ENCODE results near the gene IL18R1. TPM values are rescaled to one million over a fixed set of nuclear protein-coding genes. Genes with fewer than 3 reads are reported as not detected.

The IL18R1 gene
- total RNA-seq, 4 donors from 2014 or later = 1.3 to 10.4 (median 4.6) TPM

DNA sequence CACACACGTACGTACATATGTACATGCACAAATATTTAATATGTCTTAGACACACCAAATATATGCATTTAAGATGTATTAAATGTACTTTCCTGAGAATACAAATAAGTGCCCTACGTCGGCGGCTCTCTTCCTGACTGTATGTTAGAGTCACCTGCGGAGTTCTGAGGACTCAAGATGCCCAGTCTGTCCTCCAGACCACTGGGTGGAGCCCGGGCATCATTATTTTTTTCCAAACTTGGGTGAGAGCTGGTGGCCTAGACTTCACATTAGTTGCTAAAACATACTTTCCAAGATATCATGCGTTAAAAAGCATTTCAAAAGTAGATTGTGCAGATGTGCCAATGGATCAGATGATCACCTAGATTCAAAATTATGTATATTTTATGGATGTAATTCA is 2.9 kb downstream of the IL18R1 start:
- no peak overlapping the region for H3K4me3 ChIP-seq
- no peaks in the 10 kb centered on the region for H3K27me3 ChIP-seq
- DNase-seq = no peak
- no peak overlapping the region for H3K27ac ChIP-seq
- no peaks in the 10 kb centered on the region for H3K36me3 ChIP-seq
- intact Hi-C loops (cut with DNase I; ENCODE audit: low total_unique reads) = no loop called here
- no peaks in the 10 kb centered on the region for H3K9me3 ChIP-seq
- TF ChIP-seq POLR2A (IDR thresholded peaks at IDR 0.05) = no peak
- TF ChIP-seq, protein P1, sequence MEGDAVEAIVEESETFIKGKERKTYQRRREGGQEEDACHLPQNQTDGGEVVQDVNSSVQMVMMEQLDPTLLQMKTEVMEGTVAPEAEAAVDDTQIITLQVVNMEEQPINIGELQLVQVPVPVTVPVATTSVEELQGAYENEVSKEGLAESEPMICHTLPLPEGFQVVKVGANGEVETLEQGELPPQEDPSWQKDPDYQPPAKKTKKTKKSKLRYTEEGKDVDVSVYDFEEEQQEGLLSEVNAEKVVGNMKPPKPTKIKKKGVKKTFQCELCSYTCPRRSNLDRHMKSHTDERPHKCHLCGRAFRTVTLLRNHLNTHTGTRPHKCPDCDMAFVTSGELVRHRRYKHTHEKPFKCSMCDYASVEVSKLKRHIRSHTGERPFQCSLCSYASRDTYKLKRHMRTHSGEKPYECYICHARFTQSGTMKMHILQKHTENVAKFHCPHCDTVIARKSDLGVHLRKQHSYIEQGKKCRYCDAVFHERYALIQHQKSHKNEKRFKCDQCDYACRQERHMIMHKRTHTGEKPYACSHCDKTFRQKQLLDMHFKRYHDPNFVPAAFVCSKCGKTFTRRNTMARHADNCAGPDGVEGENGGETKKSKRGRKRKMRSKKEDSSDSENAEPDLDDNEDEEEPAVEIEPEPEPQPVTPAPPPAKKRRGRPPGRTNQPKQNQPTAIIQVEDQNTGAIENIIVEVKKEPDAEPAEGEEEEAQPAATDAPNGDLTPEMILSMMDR (IDR thresholded peaks at IDR 0.05) = no peak
- no peaks in the 10 kb centered on the region for H3K4me1 ChIP-seq

DNA sequence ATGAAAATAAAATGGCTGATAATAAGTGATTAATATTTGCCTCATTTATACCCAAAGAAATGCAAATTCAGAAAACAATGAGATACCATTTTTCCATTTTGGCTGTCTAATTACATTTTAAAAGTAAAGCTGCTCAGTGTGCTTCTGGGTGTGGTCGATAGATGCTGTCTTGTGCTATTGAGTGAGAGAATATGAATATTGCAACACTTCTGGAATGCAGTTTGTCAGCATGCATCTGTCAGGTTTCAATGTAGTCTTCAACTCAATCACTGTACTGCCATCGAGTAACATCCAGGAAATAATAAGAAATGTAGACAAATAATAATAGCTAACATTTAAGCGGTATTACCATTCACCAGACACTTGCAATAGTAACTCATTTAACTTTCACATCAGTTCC is 3.9 kb downstream of the IL18R1 start:
- Histone ChIP-seq H3K36me3 (no peaks in the 10 kb centered on the region), H3K4me1 (no peaks in the 10 kb centered on the region), H3K27ac (no peak overlapping the region), H3K27me3 (no peaks in the 10 kb centered on the region), H3K9me3 (no peaks in the 10 kb centered on the region), H3K4me3 (no peak overlapping the region)
- no peak for TF ChIP-seq POLR2A (IDR thresholded peaks at IDR 0.05)
- TF ChIP-seq, protein P1 (IDR thresholded peaks at IDR 0.05) = no peak
- intact Hi-C loops (cut with DNase I; ENCODE audit: low total_unique reads) = no loop called here
- no peak for DNase-seq

DNA sequence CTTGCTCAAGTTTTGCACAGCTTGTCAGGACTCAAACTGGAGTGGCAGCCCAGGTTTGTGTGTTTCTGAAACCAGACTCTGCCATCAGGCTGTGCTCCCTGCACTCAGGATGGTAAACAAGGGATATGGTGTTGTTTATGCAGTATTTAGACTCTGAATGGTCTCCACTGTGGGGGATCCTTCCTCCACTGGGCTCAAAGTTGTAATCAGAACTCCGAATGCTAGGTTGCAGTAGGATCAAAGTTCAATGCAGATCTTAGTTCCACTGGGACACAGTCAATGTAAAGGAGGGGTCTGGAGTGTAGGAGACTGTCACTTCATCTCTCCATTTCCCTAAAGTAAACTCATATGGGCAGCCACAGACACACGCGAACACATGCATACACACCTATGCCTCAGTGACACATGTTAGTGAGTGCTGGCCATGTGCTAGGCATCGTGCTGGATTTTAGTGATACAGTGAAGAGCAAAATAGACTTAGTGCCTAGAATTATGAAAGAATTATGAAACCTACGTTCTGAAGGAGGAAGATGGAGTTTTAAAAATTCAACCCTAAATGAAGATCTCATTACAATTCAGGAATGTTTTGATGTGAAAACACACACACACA is 6.1 kb downstream of the IL18R1 start:
- Histone ChIP-seq H3K36me3 (no peaks in the 10 kb centered on the region), H3K4me1 (no peaks in the 10 kb centered on the region), H3K27me3 (no peaks in the 10 kb centered on the region), H3K4me3 (no peak overlapping the region), H3K9me3 (no peaks in the 10 kb centered on the region), H3K27ac (no peak overlapping the region)
- intact Hi-C loops (cut with DNase I; ENCODE audit: low total_unique reads) = no loop called here
- TF ChIP-seq, protein P1 (IDR thresholded peaks at IDR 0.05) = no peak
- TF ChIP-seq POLR2A (IDR thresholded peaks at IDR 0.05) = no peak
- DNase-seq = no peak

DNA sequence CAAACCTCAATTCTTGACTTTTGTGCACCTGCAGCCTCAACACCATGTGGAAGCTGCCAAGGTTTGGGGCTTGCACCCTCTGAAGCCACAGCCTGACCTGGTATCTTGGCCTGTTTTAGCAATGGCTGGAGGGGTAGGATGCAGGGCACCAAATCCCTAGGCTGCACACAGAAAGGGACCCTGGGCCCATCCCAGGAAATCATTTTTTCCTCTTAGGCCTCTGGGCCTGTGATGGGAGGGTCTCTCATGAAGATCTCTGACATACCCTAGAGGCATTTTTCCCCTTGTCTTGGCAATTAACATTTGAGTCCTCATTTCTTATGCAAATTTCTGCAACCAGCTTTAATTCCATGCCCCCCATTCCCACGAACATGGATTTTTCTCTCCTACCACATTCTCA is 10.2 kb downstream of the IL18R1 start:
- intact Hi-C loops (cut with DNase I; ENCODE audit: low total_unique reads) = no loop called here
- H3K36me3 ChIP-seq = no peaks in the 10 kb centered on the region
- no peak overlapping the region for H3K4me3 ChIP-seq
- H3K27me3 ChIP-seq = no peaks in the 10 kb centered on the region
- DNase-seq = no peak
- no peak overlapping the region for H3K27ac ChIP-seq
- H3K9me3 ChIP-seq = no peaks in the 10 kb centered on the region
- TF ChIP-seq, protein P1 (IDR thresholded peaks at IDR 0.05) = no peak
- TF ChIP-seq POLR2A (IDR thresholded peaks at IDR 0.05) = no peak
- H3K4me1 ChIP-seq = no peaks in the 10 kb centered on the region

DNA sequence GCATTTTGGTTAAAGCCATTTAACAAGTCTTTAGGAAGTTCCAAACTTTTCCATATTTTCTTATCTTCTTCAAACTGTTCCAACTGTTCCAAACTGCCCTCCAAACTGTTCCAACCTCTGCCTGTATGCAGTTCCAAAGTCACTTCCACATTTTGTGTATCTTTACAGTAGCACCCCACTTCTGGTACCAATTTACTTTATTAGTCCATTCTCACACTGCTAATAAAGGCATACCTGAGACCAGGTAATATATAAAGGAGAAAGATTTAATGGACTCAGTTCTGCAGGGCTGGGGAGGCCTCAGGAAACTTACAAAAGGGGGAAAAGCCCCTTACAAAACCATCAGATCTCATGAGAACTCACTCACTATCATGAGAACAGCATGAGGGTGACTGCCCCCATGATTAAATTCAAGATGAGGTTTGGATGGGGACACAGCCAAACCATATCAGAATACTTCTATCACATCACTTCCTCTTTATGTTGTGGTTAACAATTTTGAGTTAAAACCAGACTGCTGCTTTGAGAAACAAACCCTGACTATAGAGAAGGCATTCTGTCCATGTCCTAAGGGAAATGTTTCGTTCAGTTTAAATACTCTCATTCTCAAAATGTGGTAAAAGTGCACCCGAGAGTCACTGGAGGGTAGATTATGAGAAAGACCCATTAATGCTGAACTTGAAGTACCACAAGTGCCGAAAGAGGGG is 11.0 kb downstream of the IL18R1 start:
- Histone ChIP-seq H3K9me3 (no peaks in the 10 kb centered on the region), H3K4me3 (no peak overlapping the region), H3K36me3 (no peaks in the 10 kb centered on the region), H3K4me1 (no peaks in the 10 kb centered on the region), H3K27ac (no peak overlapping the region), H3K27me3 (no peaks in the 10 kb centered on the region)
- intact Hi-C loops (cut with DNase I; ENCODE audit: low total_unique reads) = no loop called here
- DNase-seq = no peak
- TF ChIP-seq POLR2A (IDR thresholded peaks at IDR 0.05) = no peak
- TF ChIP-seq, protein P1 (IDR thresholded peaks at IDR 0.05) = no peak
